CD4-positive, alpha-beta T cell treated with Interleukin-6 for 4 hours (primary cell): ENCODE results near the gene PLA2G4F.

Source experiments
- DNase-seq: peaks from one replicate; pipeline ENCODE4 v3.0.0-alpha.2; 2020; ENCODE audit warnings: mixed read lengths

Gene PLA2G4F

DNA sequence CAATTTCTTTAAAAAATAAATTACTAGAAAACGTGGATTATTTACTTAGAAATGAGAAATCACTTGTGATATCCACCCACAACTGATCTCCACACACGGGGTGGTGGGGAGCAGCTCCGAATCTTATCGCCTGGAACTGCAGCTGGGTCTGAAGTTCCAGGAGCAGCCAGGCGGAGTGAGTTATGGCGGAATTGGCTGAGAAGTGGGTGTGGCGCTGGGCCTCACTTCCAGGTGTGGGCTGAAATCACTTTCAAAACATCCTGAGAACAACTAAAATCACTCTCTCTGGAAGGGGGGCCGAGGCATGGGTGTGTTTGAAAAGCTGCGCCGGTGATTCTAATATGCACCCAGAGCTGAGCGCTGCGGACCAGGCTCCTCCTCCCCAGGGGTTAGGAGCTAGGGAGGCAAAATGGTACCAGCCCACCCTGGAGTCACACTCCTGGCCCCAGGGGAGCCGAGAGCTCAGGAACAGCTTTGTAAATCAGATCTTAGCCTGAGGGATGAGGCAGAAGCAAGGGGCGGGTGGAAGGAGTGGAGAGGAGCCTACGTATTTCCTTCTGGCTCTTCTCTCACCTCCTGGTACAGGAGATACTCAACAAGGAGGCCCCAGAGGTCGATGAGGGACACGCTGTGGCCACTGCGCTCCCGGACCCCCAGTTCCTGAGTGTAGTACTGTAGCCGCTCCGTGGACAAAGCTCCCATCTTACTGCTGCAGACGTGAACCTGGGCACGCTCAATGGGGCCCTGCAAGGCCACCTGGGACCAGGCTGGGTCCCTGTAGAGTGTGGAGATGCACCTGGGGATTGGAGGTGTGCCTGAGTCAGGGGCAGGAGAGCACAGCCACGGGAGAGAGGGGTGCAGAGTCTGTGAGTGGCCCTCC lies 9.6 kb downstream of the PLA2G4F start:
- DNase-seq = no peak

- DNase-seq = no peak
Observed at GRCh38 chr15:42145546-42146455, 10.6 kb downstream of the PLA2G4F start.

DNA sequence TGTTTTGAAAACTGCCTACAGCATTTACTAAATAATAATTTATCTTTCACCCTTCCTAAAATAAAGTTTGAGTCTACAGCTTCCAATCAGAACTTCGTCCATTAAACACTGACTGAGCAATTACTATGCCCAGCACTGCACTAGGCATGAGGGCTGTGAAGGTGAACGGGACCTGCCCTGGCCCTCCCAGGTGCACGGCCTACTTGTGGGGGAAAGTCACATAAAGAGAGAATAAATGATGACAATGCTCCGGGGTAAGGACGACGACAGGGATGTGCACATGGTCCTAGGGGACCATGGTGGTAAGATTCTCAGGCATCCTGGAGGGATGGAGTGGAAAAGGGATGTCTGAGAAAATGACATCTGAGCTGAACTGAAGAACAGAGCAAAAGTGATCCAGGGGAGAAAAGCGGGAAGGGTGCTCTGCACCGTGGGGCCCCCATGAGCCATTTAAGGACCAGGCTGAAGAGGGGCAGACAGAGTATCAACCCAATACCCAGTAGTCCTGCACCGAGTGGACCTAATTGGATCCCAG lies 11.5 kb downstream of the PLA2G4F start:
- DNase-seq = no peak

GRCh38 chr15:42143866-42144625 lies 12.4 kb downstream of the PLA2G4F start:
- DNase-seq = no peak

- no peak for DNase-seq
Observed at GRCh38 chr15:42143356-42143755, 13.1 kb downstream of the PLA2G4F start.

- DNase-seq = no peak
Observed at GRCh38 chr15:42141795-42142667, 14.4 kb downstream of the PLA2G4F start.

GRCh38 chr15:42141246-42141645 lies 15.2 kb downstream of the PLA2G4F start:
- DNase-seq = no peak

DNA sequence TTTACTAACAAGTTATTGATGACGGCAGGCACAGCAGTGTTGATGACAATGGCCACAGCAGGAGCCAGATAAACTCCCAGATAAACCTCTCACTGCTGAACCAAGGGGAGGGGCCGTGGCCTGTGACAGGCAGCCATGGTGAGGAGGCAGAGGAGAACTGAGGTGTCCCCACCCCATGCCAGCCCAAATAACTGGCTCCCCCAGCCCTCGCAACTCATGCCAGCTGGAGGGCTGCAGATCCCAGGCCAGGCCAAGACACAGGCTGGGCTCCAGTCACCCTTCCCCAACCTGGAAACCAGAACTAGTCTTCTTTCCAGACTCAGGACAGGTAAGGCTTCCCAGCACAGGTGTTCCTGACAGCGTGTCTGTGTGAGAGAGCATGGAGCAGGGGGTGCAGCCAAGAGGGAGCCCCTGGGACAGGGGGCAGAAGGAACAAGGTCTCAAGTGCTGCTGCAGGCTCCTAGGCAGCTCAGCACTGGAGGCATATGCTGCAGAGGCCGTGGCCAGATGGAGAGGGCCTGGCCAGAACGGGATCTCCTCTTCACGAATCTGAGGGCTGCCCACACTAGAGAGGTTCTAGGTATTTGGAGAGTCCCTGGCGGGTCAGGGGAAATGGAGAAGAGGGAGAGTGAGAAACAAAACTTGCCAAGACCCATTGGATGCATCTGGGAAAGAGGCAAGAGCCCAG lies 15.9 kb downstream of the PLA2G4F start:
- DNase-seq = no peak

- no peak for DNase-seq
Observed at GRCh38 chr15:42139596-42139995, 16.8 kb downstream of the PLA2G4F start.

- DNase-seq = no peak
Observed at GRCh38 chr15:42138968-42139386, 17.5 kb downstream of the PLA2G4F start.

DNA sequence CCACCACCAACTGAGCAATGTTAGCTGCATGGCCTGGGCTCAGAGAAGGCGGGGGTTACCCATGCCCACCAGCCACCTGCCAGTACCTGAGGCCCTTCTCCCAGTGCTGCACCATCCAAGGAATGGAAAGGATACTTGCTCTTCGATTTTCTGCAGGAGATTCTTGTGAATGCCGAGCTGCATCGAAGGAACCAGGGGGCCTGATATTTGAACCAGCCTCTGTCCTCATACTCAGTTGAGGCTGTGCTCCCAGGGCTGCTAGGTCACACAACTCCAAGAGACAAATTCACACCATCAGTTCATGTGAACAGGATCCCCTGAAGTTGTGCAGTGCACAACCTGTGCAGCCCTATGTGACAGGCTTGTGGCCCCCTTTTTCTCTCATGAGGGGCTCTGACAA lies 18.0 kb downstream of the PLA2G4F start:
- DNase-seq = no peak

GRCh38 chr15:42137461-42138261 lies 18.8 kb downstream of the PLA2G4F start:
- no peak for DNase-seq

GRCh38 chr15:42136513-42136912 lies 19.9 kb downstream of the PLA2G4F start:
- no peak for DNase-seq

DNA sequence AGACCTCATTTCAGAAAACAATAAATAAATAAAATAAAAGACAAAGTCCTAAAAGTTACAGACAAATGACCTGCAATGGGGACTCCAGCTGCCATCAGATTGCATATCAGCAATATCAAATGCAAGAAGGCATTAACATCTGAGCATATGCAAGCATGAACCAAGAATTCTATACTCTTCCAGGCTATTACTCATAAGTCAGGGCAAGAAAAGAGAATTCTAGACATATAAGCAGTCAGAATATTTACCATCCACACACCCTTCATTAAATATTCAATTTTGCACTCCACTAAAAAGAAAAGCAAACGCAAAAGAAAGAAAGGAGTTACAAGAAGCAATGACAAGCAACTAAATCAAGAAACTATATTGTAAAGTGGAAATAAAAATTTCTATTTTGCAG lies 21.1 kb downstream of the PLA2G4F start:
- no peak for DNase-seq

DNA sequence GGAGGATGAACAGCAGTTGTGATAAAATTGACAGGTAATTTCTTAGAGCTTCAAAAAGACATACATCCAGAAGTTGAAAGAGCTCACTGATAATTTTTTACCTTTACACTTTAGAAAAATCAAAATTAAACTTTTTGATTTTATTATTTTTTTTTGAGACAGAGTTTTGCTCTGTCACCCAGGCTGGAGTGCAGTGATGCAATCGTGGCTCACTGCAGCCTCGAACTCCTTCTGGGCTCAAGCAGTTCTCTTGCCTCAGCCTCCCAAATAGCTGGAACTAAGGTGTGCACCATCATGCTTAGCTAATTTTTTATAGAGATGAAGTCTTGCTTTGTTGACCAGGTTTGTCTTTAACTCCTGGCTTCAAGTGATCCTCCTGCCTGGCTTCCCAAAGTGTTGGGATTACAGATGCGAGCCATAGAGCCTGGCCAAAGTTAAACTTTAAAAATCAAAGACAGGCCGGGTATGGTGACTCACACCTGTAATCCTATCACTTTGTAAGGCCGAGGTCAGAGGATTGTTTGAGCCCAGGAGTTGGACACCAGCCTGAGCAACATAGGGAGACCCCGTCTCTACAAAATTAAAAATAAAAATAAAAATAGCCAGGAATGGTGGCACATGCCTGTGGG lies 21.7 kb downstream of the PLA2G4F start:
- DNase-seq = no peak

GRCh38 chr15:42133886-42134502 lies 22.4 kb downstream of the PLA2G4F start:
- peak; percentile 42 for DNase-seq

DNA sequence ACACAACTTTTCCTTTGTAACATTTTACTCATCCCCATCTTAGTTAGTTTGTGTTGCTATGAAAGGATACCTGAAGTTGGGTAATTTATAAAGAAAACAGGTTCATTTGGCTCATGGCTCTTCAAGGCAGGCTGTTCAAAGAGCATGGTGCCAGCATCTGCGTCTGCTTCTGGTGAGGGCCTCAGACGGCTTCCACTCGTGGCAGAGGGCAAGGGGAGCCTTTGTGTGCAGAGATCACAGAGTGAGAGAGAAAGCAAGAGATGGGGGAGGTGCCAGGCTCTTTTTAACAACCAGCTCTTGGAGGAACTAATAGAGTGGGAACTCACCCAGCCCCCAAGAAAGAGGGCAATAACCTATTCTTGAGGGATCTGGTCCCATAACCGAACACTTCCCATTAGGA lies 23.1 kb downstream of the PLA2G4F start:
- DNase-seq = no peak

GRCh38 chr15:42131826-42132806 lies 24.3 kb downstream of the PLA2G4F start:
- no peak for DNase-seq
